ENCODE measurements around the gene PKNOX2.

PKNOX2 gene

DNA sequence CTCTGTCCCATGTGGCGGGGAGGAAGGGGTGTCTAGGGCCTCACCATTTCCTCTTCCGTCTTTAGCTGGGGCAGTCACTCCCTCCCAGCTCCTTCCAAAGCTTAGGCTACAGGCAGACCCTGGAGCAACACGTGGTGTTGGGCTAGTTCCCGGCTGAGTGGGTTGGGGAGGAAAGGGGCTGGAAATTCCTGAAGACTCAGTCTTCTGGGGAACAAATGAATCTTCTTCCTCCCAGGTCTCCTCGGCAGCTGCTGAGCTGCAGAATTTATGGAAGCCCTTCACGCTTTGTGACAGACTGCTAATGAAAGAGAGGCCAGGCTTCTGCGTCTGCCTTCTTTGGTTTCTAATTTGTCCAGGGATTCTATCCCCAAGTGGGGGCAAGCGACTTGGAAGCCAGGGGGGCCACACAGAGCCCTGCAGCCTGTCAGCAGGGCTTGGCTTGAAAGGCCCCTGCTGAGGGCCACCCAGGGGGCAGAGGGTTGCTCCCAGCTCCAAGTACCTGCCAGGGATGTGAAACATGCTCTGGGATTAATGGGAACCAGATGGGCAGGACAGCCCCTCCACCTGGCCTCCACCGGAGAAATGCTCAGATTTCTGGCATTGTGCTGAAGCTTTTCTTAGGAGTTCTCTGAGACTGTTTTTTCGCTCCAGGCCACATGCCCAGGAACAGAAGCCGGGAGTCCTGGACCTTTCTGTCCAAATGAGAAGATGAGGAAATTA lies 123.1 kb downstream of the PKNOX2 start:
- no peak for DNase-seq (ENCODE audit: low read depth)

DNA sequence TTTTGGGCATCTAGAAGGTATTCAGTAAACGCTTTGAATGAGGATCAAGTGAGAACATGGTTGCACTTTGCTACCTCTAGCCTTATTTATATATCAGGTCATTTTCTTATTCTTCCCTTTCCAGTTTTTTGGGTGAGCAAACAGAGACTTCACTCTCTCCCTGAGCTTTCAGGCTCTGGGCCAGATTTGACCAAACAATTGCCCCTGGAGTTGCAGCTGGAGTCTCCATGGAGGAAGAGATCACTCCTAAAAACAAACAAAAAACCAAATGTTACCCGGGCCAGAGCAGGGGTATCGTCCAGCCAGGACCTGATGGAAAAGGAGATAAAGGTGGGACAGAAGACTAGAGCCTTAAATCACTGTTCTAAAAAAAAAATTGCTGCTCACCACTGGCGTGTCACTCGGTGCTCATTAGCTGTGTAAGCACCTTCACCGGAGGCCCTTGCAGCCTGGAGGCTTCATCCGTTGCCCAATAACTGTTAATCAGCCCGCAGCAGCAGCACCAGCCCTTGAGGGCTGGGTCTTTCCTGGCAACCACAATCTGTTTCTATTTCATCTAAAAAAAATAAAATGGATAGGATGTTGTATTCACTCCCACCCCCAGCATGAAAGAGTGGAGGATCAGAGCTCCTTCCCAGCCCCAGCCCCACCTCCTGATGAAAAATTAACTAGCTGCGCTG lies 125.0 kb downstream of the PKNOX2 start:
- no peak for DNase-seq (ENCODE audit: low read depth)

DNA sequence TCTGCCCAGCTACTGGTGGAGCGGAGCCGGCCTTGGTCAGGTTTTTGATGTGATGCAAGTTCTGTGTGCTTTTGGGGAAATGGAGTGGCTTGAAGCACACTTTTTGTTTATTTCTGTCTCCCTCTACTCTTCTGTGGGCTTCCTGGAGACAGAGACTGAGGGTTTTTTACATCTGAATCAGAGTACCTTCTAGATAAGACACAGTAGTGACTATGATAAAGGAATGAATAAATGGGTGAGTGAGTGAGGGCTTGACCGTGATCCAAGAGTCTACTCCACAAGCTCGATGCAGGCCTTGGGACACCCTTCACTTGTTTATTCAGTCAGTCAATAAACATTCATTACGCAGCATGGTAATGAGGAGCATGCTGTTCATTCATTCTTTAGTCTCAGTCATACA lies 125.7 kb downstream of the PKNOX2 start:
- DNase-seq (ENCODE audit: low read depth) = no peak

DNA sequence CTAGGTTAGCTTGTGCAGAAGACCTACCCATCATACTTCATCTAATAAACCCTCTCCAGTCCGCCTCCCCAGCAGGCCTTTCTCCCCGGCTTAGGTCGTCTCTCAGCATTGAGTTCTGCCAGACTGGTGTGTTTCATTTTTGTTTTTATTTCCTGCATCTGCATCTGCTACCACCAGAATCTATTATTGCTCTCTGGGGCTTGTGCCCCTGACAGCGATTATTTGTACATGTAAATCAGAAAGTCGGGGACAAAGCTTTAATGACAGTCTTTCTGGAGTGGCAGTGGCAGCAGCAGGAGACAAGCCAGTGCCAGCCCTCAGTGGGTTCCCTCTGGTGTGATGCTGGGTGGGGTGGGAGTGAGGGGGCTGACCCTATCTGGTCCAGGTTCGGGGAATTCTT lies 127.5 kb downstream of the PKNOX2 start:
- no peak for DNase-seq (ENCODE audit: low read depth)

DNA sequence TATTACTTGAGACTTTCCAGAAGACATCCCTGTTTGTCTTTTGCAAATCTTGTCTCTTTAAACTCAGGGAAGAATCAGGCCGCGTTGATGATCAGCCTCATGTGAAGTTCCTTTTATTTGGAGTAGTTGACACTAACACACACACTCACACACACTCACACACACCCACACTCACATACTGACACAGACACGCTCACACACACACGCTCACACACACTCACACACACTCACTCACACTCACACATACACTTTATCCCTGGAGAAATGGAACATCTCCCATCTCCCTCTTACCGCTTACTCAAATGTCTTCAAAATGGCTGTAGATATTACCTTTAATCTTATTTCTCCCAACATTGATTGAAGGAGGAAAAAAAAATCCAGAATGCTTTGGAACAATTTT lies 129.0 kb downstream of the PKNOX2 start:
- no peak for DNase-seq (ENCODE audit: low read depth)

DNA sequence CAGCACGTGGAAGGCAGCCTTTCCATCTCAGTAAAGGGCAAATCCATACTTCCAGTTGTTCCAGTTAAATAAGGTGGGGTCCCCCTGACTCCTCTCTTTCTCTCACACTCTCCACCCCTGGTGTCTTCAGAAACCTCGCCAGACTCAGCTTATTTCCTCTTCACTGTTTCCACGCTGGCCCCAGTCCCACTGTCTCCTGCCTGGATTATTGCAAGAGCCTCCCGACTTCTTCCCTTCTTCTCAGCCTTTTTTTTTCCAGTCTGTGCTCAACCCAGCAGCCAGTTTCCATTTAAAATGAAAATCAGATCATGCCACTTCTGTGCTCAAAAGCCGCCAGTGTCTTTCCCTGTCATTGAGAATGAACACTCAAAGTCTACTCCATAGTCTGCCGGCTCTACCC lies 131.4 kb downstream of the PKNOX2 start:
- no peak for DNase-seq (ENCODE audit: low read depth)

DNA sequence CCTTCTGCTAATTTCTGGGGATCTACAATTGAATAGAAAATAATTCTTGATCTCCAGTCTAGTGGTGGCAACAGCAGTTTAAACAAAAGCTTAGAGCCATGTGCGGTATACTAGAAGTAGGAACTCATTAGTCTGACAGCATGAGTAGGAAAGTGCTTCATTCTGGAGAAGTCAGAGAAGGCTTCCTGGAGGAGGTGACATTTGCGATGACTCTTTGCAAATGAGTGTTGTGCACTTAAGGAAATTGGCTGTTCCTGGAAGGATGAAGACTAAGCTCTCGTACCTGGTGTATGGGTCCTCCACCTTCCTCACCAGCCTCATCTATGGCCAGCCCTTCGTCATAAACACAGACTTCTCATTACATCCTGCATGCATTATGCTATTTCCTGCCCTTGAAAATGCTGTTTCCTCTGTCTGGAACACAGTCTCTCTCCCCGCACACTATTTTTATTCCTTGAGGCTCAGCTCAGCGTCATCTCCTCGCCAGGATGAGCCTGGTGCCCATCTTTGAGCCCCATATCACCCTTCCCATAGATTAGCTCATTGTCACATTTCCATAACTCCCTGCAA lies 132.9 kb downstream of the PKNOX2 start:
- DNase-seq (ENCODE audit: low read depth) = no peak

DNA sequence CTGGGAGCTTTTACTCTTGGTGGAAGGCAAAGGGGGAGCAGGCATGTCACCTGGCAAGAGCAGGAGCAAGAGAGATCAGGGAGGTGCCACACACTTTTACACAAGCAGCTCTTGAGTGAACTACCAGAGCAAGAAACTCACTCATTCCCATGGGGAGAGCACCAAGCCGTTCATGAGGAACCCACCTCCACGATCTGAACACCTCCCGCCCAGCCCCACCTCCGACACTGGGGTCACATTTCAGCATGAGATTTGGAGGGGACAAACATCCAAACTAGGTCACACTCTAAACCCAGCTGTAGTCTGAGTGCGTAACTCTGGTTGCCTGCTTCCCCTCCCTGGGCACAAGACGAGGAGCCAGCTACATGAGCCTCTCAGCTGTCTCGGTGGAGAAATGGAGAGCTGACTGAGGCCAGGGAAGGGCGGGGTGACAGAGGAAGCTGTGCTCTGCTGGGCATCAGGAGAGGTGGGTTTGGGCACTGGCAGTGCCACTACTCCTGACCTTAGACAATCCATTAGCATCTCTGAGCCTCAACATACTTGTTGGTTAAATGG lies 134.6 kb downstream of the PKNOX2 start:
- no peak for DNase-seq (ENCODE audit: low read depth)

DNA sequence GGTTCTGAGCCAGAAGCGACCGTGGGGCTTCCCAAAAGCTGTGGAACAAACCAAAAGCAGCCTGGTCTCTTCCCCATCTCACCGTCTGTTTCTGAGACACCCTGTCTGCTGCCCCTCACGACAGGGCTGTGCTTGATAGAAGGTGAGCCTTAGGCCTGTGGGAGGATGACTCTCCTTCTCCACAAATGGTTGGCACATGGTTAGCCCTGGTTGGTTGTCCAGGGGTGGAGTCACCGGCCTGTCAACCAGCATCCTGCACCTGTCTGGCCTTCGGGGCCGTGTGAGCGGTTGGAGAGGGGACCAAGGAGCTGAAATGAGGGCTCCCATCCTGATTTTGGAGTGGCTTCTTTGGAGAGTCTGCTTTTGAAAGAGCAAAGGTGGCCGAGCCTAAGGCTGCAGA lies 135.3 kb downstream of the PKNOX2 start:
- DNase-seq (ENCODE audit: low read depth) = no peak

DNA sequence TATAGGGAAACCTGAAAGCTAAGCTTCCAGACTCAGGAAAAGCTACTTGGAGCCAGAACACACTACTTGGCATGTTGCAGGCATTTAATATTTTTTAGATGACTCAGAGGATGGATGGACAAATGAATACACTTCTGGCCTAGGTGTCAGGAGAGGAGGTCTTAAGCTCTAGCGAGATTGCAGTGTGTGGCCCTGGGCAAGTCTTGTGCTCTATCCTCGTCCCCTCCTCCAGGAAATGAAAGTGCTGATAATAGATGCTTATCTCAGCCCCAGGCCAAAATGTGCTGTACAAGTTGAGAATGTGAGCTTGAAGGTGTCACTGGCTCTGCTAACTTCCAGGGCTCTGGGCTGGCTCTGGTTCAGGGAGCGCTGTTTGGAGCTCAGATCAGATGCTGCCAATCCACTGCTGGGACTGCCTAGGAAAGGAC lies 136.3 kb downstream of the PKNOX2 start:
- DNase-seq (ENCODE audit: low read depth) = no peak

DNA sequence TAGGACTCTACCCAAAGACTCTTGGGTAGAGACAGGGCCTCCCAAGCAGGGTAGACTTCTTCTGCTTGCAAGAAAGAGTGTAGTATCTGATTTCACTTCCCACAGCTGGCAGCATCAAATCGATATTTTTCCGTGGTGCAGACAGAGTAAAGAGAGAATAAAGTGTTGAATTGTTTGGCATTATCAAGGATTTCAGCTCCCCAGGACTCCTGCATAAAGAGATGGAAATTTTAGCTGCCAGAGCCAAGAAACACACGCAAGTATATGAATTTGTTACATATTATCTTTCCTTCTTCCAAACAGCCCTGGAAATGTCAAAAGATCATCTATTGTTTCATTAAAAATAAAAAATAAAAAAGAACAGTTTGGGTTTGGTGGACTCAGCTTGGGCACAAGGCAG lies 136.8 kb downstream of the PKNOX2 start:
- DNase-seq (ENCODE audit: low read depth) = no peak

DNA sequence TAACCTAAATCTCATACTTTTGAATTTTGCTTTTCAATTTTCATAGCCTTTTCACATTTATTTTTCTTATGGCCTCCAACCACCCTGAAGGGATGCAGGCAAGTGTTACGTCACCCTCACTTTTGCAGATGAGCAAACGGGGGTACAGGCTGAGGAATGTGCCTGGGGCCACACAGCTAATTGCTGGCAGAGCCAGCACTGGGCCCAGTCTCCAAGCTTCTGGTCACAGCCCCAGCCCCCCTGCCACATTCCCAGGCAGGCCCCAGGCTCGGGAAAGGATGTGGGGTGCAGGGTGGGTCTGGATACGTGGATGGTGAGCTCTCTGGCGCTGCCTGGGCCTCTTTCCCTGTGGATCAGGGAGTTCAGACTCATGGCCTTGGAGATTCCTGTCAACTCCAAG lies 138.6 kb downstream of the PKNOX2 start:
- DNase-seq (ENCODE audit: low read depth) = no peak

DNA sequence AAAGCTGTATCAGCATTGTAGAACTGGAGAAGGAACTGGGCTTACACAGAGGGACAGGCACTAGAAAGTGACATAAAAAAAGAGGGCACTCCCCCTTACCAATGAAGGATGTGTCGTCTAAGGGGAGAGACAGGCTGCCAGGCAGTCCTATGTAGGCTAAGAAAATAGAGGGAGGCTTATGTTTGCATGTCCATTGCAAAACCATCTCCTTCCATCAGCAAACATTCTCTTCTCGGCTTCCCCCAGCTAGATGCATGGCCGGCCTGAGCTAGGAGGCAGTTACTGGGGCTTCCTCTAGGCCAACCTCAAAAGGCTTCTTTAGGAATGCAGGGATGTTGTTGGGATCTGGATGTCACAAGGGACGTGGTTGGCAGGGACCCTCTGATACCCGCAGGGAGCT lies 139.1 kb downstream of the PKNOX2 start:
- DNase-seq (ENCODE audit: low read depth) = no peak

DNA sequence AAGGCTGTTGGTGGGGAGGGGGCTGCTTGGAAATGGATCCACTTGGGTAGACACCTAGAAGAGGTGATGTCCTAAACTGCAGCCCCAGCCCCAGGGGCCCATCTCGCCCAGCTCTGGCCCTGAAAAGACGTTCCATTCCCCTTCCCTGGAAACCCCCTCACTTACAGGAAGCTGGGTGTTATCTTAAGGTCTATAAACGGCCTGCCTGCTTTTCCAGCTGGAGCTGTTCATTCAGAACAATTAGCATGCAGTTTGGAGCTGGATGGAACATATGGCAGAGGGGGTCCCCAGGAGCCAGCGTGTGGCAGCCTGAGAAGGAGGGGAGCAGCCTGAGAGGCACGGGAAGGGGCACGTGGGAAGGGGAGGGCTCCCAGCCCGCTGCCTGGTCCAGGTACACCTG lies 139.6 kb downstream of the PKNOX2 start:
- DNase-seq (ENCODE audit: low read depth) = no peak

DNA sequence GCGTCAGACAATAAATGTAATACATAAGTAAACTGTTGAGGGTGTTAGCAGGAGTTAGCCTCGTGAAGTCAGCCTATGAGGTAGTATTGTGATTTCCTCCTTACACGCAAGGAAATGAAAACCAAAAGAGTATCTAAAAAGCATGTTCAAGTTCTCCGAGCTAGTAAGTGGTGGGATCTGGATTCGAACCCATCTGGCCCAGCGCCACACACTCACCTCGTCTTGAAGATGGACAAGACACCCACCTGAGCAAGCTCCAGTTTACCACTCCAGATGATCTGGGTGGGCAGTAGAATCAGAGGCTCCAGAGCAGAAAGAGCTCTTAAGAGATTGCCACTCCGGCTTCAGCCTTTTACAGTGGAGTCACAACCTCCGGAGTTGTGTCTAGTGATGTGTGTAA lies 140.3 kb downstream of the PKNOX2 start:
- DNase-seq (ENCODE audit: low read depth) = no peak

DNA sequence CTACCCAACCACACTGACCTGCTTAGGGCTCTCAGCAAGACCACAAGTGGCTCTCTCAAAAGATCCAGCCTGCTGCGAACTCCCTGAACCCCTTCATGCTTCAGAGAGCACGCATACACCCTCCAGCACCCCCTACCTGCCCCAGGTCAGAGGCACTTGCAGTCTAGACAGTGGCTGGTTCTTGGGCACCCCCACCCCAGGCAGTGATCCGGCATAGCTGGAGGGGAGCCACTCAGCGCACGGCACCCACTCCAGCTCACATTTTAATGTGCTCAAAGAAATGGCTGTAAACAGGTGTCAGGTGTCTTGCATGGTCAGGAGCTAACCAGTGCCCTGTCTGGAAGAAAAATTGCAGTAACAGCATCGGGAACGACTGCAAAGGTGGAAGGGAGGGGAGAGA lies 140.8 kb downstream of the PKNOX2 start:
- DNase-seq (ENCODE audit: low read depth) = no peak

DNA sequence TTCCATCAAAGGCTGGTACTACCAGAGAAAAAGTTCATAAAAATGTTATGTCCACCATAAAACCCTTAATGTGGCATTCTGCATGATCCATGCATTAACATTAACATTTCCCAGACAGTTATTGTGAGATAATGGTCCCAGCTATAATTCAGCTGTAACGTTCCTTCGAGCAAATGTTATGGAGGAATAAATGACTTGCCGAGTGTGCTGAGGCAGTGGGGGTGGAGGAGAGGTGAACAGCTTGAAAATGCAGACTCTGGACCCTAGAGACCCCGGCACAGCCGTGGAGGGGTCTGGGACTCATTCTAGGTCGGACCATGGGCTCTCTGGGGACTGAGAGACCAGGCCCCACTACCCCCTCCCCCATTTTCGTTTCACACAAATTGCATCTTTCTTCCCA lies 141.9 kb downstream of the PKNOX2 start:
- DNase-seq (ENCODE audit: low read depth) = no peak

DNA sequence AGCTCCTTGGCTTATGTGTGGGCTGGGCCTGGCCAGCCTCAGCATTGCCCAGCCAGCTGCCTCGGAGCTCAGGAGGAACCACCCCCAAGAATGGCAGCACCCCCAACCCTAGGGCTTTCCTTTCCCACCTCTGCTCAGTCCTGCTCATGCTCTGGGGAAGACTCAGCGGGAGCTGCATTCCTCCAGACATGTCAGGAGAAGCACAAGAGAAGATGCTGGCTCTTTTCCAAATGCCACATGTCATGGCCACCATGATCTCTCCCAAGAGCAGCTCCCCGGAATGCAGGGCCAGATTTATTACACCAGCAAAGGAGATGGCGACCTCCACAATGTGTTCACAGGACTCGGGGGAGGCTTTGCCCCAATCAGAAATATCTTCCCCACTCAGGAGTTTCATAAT lies 143.7 kb downstream of the PKNOX2 start:
- DNase-seq (ENCODE audit: low read depth) = no peak

DNA sequence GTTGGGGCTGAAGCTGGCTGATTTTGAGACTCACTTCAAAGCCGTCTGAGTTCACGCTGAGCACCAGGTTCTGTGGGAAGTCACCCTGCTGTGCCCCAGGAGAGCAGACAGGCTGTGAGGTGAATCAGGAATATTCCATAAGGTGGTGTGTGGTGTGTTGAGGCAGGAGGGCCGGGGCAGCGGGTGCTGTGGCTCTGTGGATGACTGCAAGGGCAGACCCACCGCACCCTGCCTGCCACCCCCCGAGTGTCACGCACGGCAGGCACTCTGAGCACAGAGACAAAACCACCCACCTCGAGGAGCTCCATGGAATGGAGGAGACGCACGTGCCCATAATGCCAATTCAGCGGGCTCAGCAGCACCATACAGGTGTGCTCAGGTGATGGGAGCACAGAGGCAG lies 147.8 kb downstream of the PKNOX2 start:
- no peak for DNase-seq (ENCODE audit: low read depth)

DNA sequence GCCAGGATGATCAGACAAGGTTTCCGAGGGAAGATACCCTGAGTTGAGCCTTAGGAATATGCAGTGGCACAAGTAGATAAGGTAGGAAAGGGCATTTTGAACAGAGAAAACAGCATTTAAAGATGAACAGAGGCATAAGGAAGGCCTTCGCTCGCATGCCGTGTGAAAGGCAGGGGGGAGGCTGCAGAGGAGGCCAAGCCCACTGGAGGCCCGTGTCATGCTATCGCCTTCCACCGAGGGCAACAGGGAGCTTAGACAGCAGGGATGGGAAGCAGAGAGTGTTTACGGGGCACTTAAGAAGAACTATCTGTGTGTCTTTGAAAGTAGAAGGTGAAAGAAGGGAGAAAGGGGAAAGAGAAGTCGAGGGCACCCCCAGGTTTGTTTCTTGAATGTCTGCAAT lies 148.3 kb downstream of the PKNOX2 start:
- no peak for DNase-seq (ENCODE audit: low read depth)

DNA sequence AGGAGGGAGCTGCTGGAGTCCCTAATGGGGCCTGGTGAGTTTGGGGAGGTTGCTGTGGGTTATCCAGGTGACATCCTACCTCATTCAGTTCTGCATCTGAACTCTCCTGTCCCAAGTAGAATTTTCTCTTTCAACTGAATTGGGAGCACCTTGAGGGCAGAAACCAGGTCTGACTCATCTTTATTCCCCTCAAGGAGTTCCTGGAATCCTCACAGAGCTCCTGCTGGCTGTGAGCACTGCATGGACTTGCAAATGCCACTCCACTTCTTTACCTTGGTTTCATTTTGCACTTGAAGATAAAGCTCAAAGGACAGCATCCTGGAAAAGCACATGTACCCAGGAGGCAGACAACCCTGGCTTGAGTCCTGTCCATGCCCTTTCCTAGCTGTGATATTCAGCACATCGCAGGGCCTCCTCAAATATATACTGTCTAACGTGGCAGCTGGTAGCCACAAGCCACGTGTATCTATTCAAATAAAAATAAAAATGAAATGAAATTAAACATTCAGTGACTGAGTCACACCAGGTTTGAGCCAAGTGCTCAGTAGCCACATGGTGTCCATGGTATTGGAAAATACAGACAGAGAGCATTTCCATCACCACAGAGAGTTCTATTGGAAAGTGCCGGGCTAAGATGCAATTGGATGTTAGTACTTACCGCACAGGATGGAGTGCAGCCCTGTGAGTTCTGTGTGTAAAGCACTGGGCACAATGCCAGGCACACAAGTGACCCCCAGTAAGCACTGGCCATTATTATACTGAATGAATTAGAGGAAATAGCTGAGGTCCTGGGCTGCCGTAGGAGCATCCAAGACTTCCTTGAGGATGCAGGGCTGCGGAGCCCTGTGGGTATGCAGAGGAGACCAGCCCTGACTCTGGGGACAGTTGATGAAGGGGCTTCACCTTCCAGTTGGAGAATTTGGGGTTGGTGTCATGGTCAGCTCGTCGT lies 149.0 kb downstream of the PKNOX2 start:
- DNase-seq (ENCODE audit: low read depth) = no peak
